ENCODE data around the gene TLE2. TPM values are rescaled to one million over a fixed set of nuclear protein-coding genes. Genes with fewer than 3 reads are reported as not detected.

The TLE2 gene
- total RNA-seq, 4 donors from 2014 or later = 19.3 to 39.8 (median 31.0) TPM

DNA sequence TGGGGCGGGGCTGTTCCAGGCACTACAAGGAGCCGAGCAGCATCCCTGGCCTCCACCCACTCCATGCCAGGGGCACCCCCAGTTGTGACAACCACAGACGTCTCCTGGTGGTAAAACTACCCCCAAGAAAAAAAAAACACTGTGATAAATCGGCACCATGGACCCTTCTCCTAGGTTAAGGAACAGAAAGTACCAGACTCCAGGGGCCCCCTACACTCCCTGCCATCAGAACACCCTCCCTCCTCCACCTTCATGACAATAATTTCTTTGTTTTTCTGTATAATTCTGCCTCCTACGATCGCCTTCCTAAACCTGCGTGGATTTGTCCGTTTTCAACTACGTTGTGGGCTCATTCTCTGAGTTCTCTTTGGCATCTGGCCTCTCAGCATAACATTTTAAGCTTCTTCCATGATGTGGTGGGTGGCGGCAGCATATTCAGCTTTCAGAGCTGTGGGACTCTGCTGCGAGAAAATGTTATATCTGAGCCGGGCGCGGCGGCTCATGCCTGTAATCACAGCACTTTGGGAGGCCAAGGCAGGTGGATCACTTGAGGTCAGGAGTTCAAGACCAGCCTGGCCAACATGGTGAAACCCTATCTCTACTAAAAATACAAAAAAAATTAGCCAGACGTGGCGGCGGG, 8.6 kb downstream of the TLE2 start:
- DNase-seq (ENCODE audit: low spot score) (no peak), ATAC-seq (ENCODE audit: low FRiP score) (no peak)
- TF ChIP-seq, protein P1, sequence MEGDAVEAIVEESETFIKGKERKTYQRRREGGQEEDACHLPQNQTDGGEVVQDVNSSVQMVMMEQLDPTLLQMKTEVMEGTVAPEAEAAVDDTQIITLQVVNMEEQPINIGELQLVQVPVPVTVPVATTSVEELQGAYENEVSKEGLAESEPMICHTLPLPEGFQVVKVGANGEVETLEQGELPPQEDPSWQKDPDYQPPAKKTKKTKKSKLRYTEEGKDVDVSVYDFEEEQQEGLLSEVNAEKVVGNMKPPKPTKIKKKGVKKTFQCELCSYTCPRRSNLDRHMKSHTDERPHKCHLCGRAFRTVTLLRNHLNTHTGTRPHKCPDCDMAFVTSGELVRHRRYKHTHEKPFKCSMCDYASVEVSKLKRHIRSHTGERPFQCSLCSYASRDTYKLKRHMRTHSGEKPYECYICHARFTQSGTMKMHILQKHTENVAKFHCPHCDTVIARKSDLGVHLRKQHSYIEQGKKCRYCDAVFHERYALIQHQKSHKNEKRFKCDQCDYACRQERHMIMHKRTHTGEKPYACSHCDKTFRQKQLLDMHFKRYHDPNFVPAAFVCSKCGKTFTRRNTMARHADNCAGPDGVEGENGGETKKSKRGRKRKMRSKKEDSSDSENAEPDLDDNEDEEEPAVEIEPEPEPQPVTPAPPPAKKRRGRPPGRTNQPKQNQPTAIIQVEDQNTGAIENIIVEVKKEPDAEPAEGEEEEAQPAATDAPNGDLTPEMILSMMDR (IDR thresholded peaks at IDR 0.05) = no peak

DNA sequence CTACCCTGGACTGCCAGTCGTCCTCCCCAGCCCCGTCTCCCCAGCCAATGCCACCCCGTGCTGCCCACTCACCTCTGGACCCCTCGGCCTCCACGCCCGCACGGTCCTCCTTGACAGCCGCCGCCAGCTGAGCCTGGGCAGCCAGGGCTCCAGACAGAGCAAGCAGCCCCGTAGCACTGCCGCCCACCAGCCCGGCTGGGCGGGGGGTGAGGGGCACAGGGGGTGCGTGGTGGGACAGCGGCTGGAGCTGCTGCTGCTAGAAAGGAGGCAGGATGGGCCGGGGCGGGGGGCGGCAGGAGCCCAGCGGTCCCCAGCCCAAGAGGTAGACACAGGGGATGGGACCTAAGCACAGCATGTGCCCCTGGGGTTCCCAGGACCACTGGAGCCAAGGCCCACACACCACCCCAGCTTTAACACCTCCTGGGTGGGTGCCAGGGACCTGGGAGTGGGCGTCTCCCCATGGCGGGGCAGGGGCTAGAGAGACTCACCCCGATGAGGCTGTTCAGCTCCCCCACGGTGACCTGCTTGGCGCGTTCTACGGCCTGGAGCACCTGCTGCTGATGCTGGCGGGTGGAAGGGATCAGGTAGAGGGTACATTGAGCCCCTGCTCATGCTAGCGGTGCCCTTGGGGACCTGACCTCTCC, 9.7 kb downstream of the TLE2 start:
- DNase-seq (ENCODE audit: low spot score) (no peak), ATAC-seq (ENCODE audit: low FRiP score) (no peak)
- TF ChIP-seq, protein P1 (IDR thresholded peaks at IDR 0.05) = no peak

DNA sequence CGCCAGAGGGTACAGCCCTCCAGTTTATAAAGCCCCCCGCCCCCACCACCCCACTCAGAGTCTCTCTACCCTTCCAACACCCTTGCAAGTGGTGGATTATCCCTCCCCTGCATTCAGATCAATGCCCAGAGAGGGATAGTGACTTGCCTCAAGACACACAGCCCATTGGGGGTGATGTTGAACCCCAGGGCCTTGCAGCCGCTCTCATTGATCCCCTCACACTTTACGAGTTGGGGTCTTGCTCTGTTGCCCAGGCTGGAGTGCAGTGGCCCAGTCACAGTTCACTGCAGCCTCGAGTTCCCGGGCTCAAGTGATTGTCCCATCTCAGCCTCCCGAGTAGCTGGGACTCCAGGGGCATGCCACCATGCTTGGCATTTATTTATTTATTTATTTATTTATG, 11.2 kb downstream of the TLE2 start:
- ATAC-seq (ENCODE audit: low FRiP score) = no peak
- TF ChIP-seq, protein P1 (IDR thresholded peaks at IDR 0.05) = no peak
- DNase-seq (ENCODE audit: low spot score) = no peak

DNA sequence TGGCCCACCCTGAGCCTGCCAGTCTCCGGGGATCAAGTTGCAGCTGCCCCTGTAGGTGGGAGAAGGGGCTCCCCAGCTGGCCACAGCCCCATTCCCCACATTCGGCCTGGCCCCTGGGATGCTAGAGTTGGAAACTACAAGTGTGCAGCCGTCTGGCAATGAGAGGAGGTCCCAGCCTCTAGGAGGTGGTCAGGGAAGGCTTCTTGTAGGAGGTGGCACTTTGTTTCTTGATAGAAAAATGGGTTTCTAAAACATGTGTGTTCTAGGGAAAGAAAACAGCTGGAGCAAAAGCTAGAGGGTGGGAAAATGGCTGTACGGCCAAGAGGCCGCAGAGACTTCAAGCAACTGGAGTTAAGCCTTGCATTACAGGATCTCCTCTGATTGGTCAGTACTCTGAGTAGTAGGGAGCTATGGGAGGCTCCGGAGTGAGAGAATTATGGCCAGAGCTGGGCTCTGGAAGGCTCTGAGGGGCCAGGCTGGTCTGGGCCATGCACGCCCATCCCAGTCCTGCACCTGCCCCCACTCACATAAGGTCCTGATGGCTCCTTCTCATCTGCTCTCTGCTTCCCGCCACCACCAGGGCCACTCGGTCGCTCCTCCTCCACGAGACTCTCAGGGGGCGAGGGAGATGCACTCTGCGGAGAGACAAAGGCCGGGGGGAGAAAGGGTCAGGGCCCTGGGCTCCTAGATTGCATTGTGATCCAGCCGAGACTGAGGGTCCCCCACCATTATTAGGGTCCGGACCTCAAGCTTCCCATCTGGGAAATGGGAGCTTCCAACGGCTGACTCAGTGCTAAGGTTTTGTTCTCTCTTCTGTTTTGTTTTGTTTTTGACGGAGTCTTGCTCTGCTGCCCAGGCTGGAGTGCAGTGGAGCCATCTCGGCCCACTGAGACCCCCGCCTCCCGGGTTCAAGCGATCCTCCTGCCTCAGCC, 13.7 kb downstream of the TLE2 start:
- TF ChIP-seq, protein P1 (IDR thresholded peaks at IDR 0.05) = no peak
- ATAC-seq (ENCODE audit: low FRiP score) = no peak

DNA sequence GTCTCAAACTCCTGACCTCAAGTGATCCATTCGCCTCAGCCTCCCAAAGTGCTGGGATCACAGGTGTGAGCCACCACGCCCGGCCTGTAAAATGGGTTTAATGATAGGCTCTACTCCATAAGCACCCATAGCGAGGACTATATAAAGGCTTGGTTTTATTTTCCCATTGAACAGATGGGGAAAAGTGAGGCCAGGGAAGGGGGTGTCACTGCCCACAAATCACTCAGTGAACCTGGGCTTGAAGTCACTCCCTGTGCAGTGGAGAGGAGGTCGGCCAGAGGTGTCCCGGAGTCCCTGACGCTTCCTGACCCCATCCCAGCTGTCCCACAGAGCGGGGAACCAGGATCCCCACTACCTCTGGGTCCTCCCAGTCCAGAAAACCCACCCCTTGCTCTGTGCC, 14.9 kb downstream of the TLE2 start:
- ATAC-seq (ENCODE audit: low FRiP score) (no peak), DNase-seq (ENCODE audit: low spot score) (no peak)
- TF ChIP-seq, protein P1 (IDR thresholded peaks at IDR 0.05) = no peak

More for the DNA sequence above, 13.7 kb downstream of the TLE2 start:
- DNase-seq (ENCODE audit: low spot score) = no peak

DNA sequence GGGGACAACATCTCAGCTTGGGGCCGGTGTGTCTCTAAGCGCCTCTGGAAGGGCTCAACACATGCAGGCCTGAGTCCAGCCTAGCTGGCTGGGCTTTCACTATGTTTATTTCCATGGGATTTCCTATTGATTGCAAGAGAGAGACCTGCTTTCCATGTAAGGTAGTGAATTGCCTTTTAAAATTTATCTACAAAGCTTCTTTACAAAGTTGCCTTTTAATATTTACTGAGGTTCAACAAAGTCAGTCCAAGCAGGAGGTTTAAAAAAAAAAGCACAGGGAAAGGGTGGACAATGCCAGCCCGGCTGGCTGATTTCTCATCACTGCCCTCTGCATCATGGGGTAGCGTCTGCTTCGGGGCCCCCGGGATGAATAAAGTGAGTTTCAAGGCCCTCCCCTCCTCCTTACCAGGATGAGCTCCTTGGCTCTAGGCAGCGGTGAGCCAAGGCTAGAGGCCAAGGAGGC, 15.8 kb downstream of the TLE2 start:
- no peak for ATAC-seq (ENCODE audit: low FRiP score)

More for the DNA sequence above, 15.8 kb downstream of the TLE2 start:
- DNase-seq (ENCODE audit: low spot score) = no peak
- TF ChIP-seq, protein P1 (IDR thresholded peaks at IDR 0.05) = no peak

Data from omental fat pad (tissue), 4 donors.